GM21576 (cell line): ENCODE measurements around the gene KAT2B.

ENCODE experiments used
- ATAC-seq: cut with Tn5 transposase; IDR thresholded peaks from one replicate; pipeline ENCODE4 v1.9.1; 2021; ENCODE audit warnings: mild to moderate bottlenecking, moderate library complexity; ENCODE audit not compliant: unreplicated experiment

KAT2B gene

GRCh38 chr3:20141316-20141715, 101.1 kb downstream of the KAT2B start:
- ATAC-seq = no peak

GRCh38 chr3:20141851-20142250, 101.6 kb downstream of the KAT2B start:
- no peak for ATAC-seq

GRCh38 chr3:20142517-20142916, 102.3 kb downstream of the KAT2B start:
- no peak for ATAC-seq

GRCh38 chr3:20143519-20143918, 103.3 kb downstream of the KAT2B start:
- ATAC-seq = no peak

GRCh38 chr3:20145874-20146273, 105.6 kb downstream of the KAT2B start:
- no peak for ATAC-seq

GRCh38 chr3:20146301-20146700, 106.1 kb downstream of the KAT2B start:
- ATAC-seq = no peak

- no peak for ATAC-seq
These were observed 107.1 kb downstream of the KAT2B start for GRCh38 chr3:20147361-20147760.

- ATAC-seq = no peak
These were observed 108.2 kb downstream of the KAT2B start for GRCh38 chr3:20148466-20148865.

- ATAC-seq = no peak
These were observed 113.8 kb downstream of the KAT2B start for GRCh38 chr3:20154078-20154477.

- no peak for ATAC-seq
These were observed 114.7 kb downstream of the KAT2B start for GRCh38 chr3:20154928-20155327.

- no peak for ATAC-seq
These were observed 120.0 kb downstream of the KAT2B start for GRCh38 chr3:20160230-20160629.

GRCh38 chr3:20161714-20162113, 121.5 kb downstream of the KAT2B start:
- ATAC-seq = no peak

GRCh38 chr3:20173844-20174410, 133.7 kb downstream of the KAT2B start:
- no peak for ATAC-seq

GRCh38 chr3:20181276-20181675, 141.0 kb downstream of the KAT2B start:
- no peak for ATAC-seq

- no peak for ATAC-seq
These were observed 142.0 kb downstream of the KAT2B start for GRCh38 chr3:20182206-20182605.

- no peak for ATAC-seq
These were observed 145.1 kb downstream of the KAT2B start for GRCh38 chr3:20185331-20185678.

- peak; percentile 95 for ATAC-seq
These were observed 145.7 kb downstream of the KAT2B start, which contains the start of gene SGO1 for GRCh38 chr3:20185679-20186599. Gene SGO1 (minus strand): TSS chr3:20186206. CDS start chr3:20184027, 2,179 bp downstream.

- peak; percentile 3 for ATAC-seq
These were observed 146.4 kb downstream of the KAT2B start for GRCh38 chr3:20186600-20187004.

- ATAC-seq = no peak
These were observed 150.7 kb downstream of the KAT2B start for GRCh38 chr3:20190991-20191390.

- no peak for ATAC-seq
These were observed 154.7 kb downstream of the KAT2B start for GRCh38 chr3:20194793-20195460.

GRCh38 chr3:20197775-20198174, 157.5 kb downstream of the KAT2B start:
- ATAC-seq = no peak

GRCh38 chr3:20201143-20201542, 160.9 kb downstream of the KAT2B start:
- ATAC-seq = no peak
